ENCODE data around the gene CAMK1D. TPM values are rescaled to one million over a fixed set of nuclear protein-coding genes. Genes with fewer than 3 reads are reported as not detected.
"Not testable (repeated sequence)": the region's sequence is repeated elsewhere in the genome, so short reads cannot be mapped to it uniquely, and the experiment has no call there.

CAMK1D gene
- total RNA-seq, 1 donor from 2014 or later = 1.5 TPM

- no peak for DNase-seq (ENCODE audit: low read depth)
Measured at GRCh38 chr10:12699781-12700556, 350.6 kb downstream of the CAMK1D start.

- no peak for DNase-seq (ENCODE audit: low read depth)
Measured at GRCh38 chr10:12700557-12700874, 351.2 kb downstream of the CAMK1D start.

GRCh38 chr10:12701696-12702095 is 352.3 kb downstream of the CAMK1D start:
- DNase-seq (ENCODE audit: low read depth) = no peak

GRCh38 chr10:12702215-12702770 is 352.9 kb downstream of the CAMK1D start:
- no peak for DNase-seq (ENCODE audit: low read depth)

GRCh38 chr10:12703126-12703525 is 353.8 kb downstream of the CAMK1D start:
- no peak for DNase-seq (ENCODE audit: low read depth)

DNA sequence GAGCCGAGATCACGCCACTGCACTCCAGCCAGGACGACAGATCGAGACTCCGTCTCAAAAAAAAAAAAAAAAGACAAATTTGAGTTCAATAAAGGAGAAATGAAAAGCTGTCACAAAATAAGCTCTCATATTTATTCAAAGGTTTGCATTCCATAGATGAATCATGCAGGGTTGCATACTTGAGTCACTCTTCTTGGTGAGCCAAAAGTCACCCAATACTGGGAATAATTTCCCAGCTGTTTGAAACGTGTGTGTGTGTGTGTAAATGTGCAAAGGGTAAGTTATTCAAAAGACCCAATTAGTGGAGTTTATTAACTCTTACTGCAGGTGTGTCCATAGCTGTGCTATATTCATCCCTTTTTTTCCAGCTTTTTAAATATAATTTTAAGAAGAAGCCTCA is 354.5 kb downstream of the CAMK1D start:
- peak; percentile 87 for DNase-seq (ENCODE audit: low read depth)

DNA sequence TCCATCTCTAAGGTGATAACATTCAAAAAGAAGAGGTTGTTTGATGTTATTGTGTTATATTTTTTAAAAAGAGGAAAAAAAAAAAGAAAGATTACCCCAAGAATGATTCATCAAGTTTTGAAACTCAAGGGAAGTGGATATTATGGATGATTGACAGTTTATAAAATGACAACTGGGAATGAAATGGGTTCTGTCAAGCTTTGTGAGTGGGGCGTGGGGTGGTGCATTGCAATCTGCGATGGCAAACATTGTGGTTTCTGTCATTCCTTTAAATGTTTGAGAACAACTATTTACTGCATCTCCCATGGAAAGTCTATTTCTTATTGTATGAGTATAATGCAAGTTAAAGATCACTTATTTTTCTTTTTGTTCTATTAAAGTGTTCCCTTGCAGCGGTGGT is 355.1 kb downstream of the CAMK1D start:
- DNase-seq (ENCODE audit: low read depth) = no peak

- DNase-seq (ENCODE audit: low read depth) = peak; percentile 47
Measured at GRCh38 chr10:12705943-12706342, 356.6 kb downstream of the CAMK1D start.

DNA sequence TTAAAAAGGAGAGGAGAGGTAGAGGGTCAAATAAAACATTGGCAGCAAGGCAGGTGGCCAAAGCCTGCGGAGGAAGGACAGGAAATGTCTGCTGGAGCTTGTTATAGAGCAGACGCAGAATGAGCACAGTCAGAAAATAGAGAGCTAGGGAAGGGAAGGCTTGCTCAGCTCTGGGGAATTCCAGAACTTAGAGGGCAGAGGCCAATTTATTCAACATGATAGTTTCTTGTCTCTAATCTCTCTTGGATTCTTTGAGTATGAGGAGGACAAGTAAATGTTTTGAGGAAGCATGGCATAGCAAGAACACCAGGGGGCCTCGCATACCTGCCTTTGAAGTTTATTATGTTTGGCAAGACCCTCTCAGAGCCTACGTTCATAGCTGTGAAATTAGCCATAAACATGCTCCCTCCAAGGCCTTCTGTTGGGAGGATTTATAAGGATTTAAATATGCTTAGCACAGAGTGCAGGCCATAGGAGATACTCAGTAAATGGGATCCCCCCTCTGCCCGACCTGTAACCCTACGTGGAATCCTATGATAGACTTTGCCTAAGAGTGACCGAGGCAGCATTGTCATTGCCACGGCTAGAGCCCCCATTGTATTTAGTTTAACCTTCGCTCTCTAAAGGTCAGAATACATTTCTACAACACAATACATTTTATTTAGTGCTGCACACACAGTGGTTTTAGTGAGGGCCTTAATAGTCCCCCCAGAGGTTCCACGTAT is 358.3 kb downstream of the CAMK1D start:
- peak; percentile 88 for DNase-seq (ENCODE audit: low read depth)

GRCh38 chr10:12709000-12709401 is 359.7 kb downstream of the CAMK1D start:
- no peak for DNase-seq (ENCODE audit: low read depth)

DNA sequence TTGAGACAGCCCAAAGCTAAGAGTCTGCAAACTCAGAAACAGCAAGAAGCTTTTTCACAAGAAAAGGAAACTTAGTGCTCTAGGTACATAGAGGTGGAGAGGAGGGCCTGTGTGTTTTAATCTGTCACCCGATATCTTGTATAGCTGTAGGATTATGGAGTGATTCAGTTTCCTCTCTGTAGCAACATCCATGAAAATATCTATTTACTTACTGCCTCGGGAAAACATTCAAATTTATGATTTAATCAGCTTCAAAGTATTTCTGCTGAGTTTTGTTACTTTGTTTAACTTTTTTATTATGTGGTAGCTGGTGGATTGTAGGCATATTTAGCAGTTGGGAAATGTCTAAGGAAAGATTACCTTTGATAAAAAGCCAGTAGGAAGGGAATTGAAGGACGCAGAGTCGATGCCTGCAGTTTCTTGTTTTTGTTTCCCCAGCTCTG is 360.2 kb downstream of the CAMK1D start:
- no peak for DNase-seq (ENCODE audit: low read depth)

GRCh38 chr10:12710157-12710556 is 360.8 kb downstream of the CAMK1D start:
- DNase-seq (ENCODE audit: low read depth) = no peak

DNA sequence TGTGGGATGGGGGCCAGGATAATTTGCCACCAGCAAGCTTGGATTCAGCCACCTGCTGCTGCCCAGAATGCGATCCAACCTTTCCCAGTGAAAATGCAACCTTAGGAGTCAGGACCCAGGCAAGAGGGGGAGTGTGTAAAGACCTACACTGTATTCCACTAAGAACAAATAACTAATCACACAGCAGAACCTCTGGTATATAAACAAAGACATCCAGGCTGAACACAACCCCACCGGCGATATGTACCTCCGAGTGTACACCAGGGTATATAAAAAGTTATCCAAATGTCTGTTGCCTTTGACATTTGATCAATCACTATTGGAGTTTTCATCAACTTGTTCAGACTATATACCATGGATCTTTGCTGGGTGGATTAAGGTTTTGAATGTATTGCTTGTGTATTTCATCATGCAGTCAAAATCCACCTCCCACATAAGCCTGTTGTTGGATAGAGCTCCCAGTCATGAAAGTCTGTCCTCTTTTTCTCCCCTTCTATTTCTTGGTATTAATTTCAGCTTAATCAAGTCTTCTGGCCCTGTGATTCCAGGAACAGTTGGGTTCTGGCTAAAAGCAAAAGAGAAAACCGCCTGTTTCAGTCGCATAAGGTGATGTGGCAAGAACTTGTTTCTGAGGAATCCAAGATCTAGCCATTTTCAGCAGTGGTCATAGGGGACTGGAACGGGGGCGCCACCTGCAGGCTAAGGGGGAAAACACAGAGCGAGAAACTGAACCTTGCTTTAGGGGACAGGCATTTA is 361.4 kb downstream of the CAMK1D start:
- peak; percentile 75 for DNase-seq (ENCODE audit: low read depth)

DNA sequence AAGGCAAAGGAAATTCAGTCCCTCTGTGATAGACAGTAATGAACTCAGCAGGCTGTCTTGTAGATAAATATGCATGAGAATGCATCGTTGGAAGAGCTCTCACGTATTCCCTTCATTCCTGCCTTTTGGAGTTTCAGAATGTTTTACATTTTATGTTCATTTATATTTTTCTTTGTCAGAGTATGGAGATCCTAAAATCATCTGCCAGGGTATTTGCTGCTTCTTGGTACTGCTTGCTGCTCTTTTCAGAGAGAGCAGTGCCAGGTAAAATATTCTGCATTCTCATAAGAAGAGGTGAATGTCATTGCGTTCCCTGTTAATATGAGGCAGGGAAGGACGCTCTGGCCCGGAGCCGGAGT is 362.0 kb downstream of the CAMK1D start:
- DNase-seq (ENCODE audit: low read depth) = no peak

DNA sequence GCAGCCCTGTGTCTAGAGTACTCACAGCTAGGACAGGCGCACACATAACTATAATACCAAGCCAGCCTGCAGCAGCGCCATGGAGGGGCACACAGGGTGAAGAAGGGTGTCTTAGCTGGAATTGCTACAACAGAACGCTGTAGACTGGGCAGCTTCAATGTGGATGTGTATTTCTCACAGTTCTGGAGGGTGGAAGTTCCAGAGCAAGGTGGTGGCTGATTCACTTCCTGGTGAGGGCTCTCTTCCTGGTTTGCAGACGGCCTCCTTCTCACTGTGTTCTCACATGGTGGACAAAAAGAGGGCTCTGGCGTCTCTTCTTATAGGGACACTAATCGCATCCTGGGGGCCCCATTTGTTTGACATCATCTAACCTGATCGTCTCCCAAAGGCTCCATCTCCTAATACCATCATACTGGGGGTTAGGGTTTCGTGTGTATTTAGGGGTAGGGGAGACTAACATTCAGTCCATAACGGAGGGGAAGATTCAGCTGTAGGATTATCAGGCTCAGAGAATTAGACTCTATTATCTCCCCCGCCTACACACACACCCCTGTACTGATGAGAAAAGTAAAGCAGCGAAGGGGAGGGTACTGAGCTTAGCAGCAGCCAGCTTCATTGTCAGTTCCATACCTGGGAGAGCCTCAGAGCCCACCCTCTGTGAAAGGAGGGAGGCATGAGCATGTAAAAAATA is 363.1 kb downstream of the CAMK1D start:
- DNase-seq (ENCODE audit: low read depth) = no peak

GRCh38 chr10:12712984-12713316 is 363.6 kb downstream of the CAMK1D start:
- DNase-seq (ENCODE audit: low read depth) = not testable (repeated sequence)

GRCh38 chr10:12716042-12716441 is 366.7 kb downstream of the CAMK1D start:
- DNase-seq (ENCODE audit: low read depth) = no peak

GRCh38 chr10:12717981-12718707 is 368.8 kb downstream of the CAMK1D start:
- DNase-seq (ENCODE audit: low read depth) = no peak

DNA sequence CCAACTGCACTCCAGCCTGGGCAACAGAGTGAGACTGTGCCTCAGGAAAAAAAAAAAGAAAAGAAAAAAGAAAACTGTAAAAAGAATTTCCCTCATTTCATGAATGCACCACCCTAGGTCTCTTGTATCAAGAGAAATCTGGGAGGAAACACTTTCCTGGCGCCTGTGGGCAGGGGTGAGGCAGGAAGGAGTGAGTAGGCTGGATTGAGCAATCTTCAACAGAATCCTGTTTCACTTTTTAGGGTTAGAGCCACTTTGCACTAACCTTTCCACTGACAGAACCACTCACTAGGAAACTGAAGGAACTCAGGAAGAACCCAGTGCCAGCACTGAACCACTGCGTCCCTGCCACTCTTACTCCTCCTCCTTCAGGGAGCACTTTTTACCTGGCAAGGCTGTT is 370.0 kb downstream of the CAMK1D start:
- peak; percentile 35 for DNase-seq (ENCODE audit: low read depth)

GRCh38 chr10:12720217-12720981 is 371.1 kb downstream of the CAMK1D start:
- peak; percentile 94 for DNase-seq (ENCODE audit: low read depth)
